Sigmoid colon (tissue), 7 donors: ENCODE measurements around the gene ADGRG3. TPM values are rescaled to one million over a fixed set of nuclear protein-coding genes. Genes with fewer than 3 reads are reported as not detected.

Experiments
- DNase-seq: peaks from one replicate; pipeline ENCODE4 v3.0.0-alpha.2; 2019
- H3K27ac ChIP-seq, 4 donors: fragments of 200-600 bp; sonication (generic); one replicate each; pipeline ENCODE4 v1.5.1; 2016 to 2019; ENCODE audit warnings: mild to moderate bottlenecking in 1 of 4
- H3K27me3 ChIP-seq, 3 donors: fragments of 200-600 bp; sonication (generic); one replicate each; pipeline ENCODE4 v1.5.1; 2019; ENCODE audit warnings: mild to moderate bottlenecking in 1 of 3
- H3K36me3 ChIP-seq, 4 donors: fragments of 200-600 bp; sonication (generic); one replicate each; pipeline ENCODE4 v1.5.1; 2016 to 2019
- H3K4me1 ChIP-seq, 4 donors: fragments of 200-600 bp; sonication (generic); one replicate each; pipeline ENCODE4 v1.5.1; 2017 to 2019
- H3K4me3 ChIP-seq, 4 donors: fragments of 200-600 bp; sonication (generic); one replicate each; pipeline ENCODE4 v1.5.1; 2017 to 2019; ENCODE audit warnings: mild to moderate bottlenecking in 2 of 4, moderate library complexity in 1 of 4
- H3K9me3 ChIP-seq, 4 donors: fragments of 200-600 bp in 3 of 4; sonication (generic) in 3 of 4; one replicate each; pipeline versions ENCODE4 v1.5.1 to v1.6.1; 2013 to 2019
- CTCF ChIP-seq, 4 experiments: fragments of 450-650 bp in 3 of 4; fragments of 200-600 bp in 1 of 4; IDR thresholded peaks; one replicate each; pipeline ENCODE4 v1.5.1; 2016 to 2019; ENCODE audit warnings: antibody characterized with exemption in 4 of 4, mild to moderate bottlenecking in 3 of 4, moderate library complexity in 2 of 4
- EP300 ChIP-seq, 4 donors: sonication (generic); formaldehyde crosslinking; IDR thresholded peaks; one replicate each; pipeline ENCODE4 v1.6.1; 2017; ENCODE audit warnings: antibody characterized with exemption in 4 of 4
- POLR2A ChIP-seq, 2 donors: fragments of 450-650 bp; IDR thresholded peaks; one replicate each; pipeline ENCODE4 v1.6.1; 2016; ENCODE audit warnings: antibody characterized with exemption in 2 of 2, mild to moderate bottlenecking in 2 of 2, moderate library complexity in 2 of 2
- POLR2AphosphoS5 ChIP-seq, 4 donors: sonication (generic); formaldehyde crosslinking; IDR thresholded peaks; one replicate each; pipeline ENCODE4 v1.6.1; 2017; ENCODE audit warnings: antibody characterized with exemption in 4 of 4
- WGBS, 2 donors: extraction: QIAGEN DNeasy Blood & Tissue Kit; methylation state at CpG; one replicate each; pipeline ENCODE4 v1.1.7; 2013; 5-methylcytosine and 5-hydroxymethylcytosine counted together
- intact Hi-C: fragments of 100-400 bp; cut with DNase I; formaldehyde crosslinking; loops from one replicate; pipeline ENCODE4 v1.15.1; 2023
- polyA plus RNA-seq, 3 donors: library from polyadenylated mRNA; stranded (reverse); fragments of 200-250 nt; gene quantifications; one replicate each; pipeline ENCODE4 v1.2.3, GENCODE V29; 2013
- total RNA-seq, 4 donors: library from RNA; depleted of rRNA; stranded (reverse); fragments of >200 nt; gene quantifications; one replicate each; pipeline ENCODE4 v1.1.0, GENCODE V29; 2016
- donor health status: healthy with polysubstance abuse.
- donor health status: Bipolar disorder and iron deficiency.
- donor health status: healthy.

The ADGRG3 gene
- total and polyA plus RNA-seq, 7 donors = 0.69 to 6.6 (median 3.6) TPM

- Histone ChIP-seq H3K9me3 (no peaks in the 10 kb centered on the region), H3K4me3 (no peak overlapping the region), H3K36me3 (no peaks in the 10 kb centered on the region), H3K4me1 (no peaks in the 10 kb centered on the region), H3K27me3 (no peaks in the 10 kb centered on the region), H3K27ac (no peak overlapping the region)
- no peak for DNase-seq
- TF ChIP-seq EP300 (IDR thresholded peaks at IDR 0.05) (no peak), CTCF (IDR thresholded peaks at IDR 0.05) (no peak), POLR2A (IDR thresholded peaks at IDR 0.05) (no peak), POLR2AphosphoS5 (IDR thresholded peaks at IDR 0.05) (no peak)
- WGBS, 2 donors = 83 to 92% methylated on average over 6 of the region's 6 CpGs
- intact Hi-C loops = no loop called here
Measured at GRCh38 chr16:57714047-57714446, 45.9 kb downstream of the ADGRG3 start.

GRCh38 chr16:57720142-57720575, 52.1 kb downstream of the ADGRG3 start:
- Histone ChIP-seq H3K4me1 (no peaks in the 10 kb centered on the region), H3K9me3 (no peaks in the 10 kb centered on the region), H3K4me3 (no peak overlapping the region), H3K27me3 (no peaks in the 10 kb centered on the region), H3K27ac (no peak overlapping the region), H3K36me3 (no peaks in the 10 kb centered on the region)
- WGBS, 2 donors = 60 to 68% methylated on average over 3 of the region's 3 CpGs
- intact Hi-C loops = no loop called here
- TF ChIP-seq POLR2AphosphoS5 (IDR thresholded peaks at IDR 0.05) (no peak), EP300 (IDR thresholded peaks at IDR 0.05) (no peak), CTCF (IDR thresholded peaks at IDR 0.05) (no peak), POLR2A (IDR thresholded peaks at IDR 0.05) (no peak)
- no peak for DNase-seq

GRCh38 chr16:57721356-57722209, 53.5 kb downstream of the ADGRG3 start:
- TF ChIP-seq CTCF (IDR thresholded peaks at IDR 0.05) = no peak
- no peak for TF ChIP-seq POLR2A (IDR thresholded peaks at IDR 0.05)
- no peak for TF ChIP-seq EP300 (IDR thresholded peaks at IDR 0.05)
- no peak for TF ChIP-seq POLR2AphosphoS5 (IDR thresholded peaks at IDR 0.05)
- no peaks in the 10 kb centered on the region for H3K4me1 ChIP-seq
- intact Hi-C loops = no loop called here
- H3K4me3 ChIP-seq = no peak overlapping the region
- DNase-seq = no peak
- H3K36me3 ChIP-seq = no peaks in the 10 kb centered on the region
- 75 to 80% methylated on average over 17 of the region's 17 CpGs for WGBS, 2 donors
- no peak overlapping the region for H3K27ac ChIP-seq
- no peaks in the 10 kb centered on the region for H3K9me3 ChIP-seq
- no peaks in the 10 kb centered on the region for H3K27me3 ChIP-seq

- Histone ChIP-seq H3K4me1 (no peaks in the 10 kb centered on the region), H3K36me3 (no peaks in the 10 kb centered on the region), H3K27me3 (no peaks in the 10 kb centered on the region), H3K9me3 (no peaks in the 10 kb centered on the region), H3K27ac (no peak overlapping the region), H3K4me3 (no peak overlapping the region)
- TF ChIP-seq EP300 (IDR thresholded peaks at IDR 0.05) (no peak), CTCF (IDR thresholded peaks at IDR 0.05) (no peak), POLR2AphosphoS5 (IDR thresholded peaks at IDR 0.05) (no peak), POLR2A (IDR thresholded peaks at IDR 0.05) (no peak)
- no peak for DNase-seq
- intact Hi-C loops = no loop called here
- 92 to 94% methylated on average over 2 of the region's 2 CpGs for WGBS, 2 donors
Measured at GRCh38 chr16:57722210-57722499, 54.0 kb downstream of the ADGRG3 start.

- WGBS, 2 donors = 78 to 83% methylated on average over 11 of the region's 11 CpGs
- no peak for TF ChIP-seq CTCF (IDR thresholded peaks at IDR 0.05)
- TF ChIP-seq POLR2A (IDR thresholded peaks at IDR 0.05) = no peak
- TF ChIP-seq EP300 (IDR thresholded peaks at IDR 0.05) = no peak
- TF ChIP-seq POLR2AphosphoS5 (IDR thresholded peaks at IDR 0.05) = no peak
- no peak for DNase-seq
- Histone ChIP-seq H3K4me3 (no peak overlapping the region), H3K36me3 (no peaks in the 10 kb centered on the region), H3K27me3 (no peaks in the 10 kb centered on the region), H3K4me1 (no peaks in the 10 kb centered on the region), H3K27ac (no peak overlapping the region), H3K9me3 (no peaks in the 10 kb centered on the region)
- intact Hi-C loops = no loop called here
Measured at GRCh38 chr16:57722651-57723050, 54.5 kb downstream of the ADGRG3 start.
